Measurements from ENCODE around the gene PRSS1.

Gene PRSS1

DNA sequence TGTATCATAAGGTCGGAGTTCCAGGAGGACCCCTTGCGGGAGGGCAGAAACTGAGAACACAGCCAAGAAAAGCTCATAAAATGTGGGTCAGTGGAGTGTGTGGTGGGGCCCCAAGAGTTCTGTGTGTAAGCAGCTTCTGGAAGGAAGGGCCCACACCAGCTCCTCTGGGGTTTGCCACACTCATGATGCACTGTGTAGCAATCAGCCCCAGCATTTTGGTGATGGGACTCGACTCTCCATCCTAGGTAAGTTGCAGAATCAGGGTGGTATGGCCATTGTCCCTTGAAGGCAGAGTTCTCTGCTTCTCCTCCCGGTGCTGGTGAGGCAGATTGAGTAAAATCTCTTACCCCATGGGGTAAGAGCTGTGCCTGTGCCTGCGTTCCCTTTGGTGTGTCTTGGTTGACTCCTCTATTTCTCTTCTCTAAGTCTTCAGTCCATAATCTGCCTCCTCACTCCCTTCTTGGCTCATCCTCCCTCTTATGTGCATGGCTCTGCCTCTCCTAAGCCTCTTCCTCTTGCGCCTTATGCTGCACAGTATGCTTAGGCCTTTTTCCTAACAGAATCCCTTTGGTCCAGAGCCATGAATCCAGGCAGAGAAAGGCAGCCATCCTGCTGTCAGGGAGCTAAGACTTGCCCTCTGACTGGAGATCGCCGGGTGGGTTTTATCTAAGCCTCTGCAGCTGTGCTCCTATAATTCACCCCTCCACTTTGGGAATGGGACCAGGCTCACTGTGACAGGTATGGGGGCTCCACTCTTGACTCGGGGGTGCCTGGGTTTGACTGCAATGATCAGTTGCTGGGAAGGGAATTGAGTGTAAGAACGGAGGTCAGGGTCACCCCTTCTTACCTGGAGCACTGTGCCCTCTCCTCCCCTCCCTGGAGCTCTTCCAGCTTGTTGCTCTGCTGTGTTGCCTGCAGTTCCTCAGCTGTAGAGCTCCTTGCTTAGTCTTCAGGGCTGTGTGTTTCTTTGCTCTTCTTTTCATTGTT is 39.3 kb downstream of the PRSS1 start:
- H3K4me3 ChIP-seq (ENCODE audit: severe bottlenecking): no peak overlapping the region
- TF ChIP-seq, protein P1, sequence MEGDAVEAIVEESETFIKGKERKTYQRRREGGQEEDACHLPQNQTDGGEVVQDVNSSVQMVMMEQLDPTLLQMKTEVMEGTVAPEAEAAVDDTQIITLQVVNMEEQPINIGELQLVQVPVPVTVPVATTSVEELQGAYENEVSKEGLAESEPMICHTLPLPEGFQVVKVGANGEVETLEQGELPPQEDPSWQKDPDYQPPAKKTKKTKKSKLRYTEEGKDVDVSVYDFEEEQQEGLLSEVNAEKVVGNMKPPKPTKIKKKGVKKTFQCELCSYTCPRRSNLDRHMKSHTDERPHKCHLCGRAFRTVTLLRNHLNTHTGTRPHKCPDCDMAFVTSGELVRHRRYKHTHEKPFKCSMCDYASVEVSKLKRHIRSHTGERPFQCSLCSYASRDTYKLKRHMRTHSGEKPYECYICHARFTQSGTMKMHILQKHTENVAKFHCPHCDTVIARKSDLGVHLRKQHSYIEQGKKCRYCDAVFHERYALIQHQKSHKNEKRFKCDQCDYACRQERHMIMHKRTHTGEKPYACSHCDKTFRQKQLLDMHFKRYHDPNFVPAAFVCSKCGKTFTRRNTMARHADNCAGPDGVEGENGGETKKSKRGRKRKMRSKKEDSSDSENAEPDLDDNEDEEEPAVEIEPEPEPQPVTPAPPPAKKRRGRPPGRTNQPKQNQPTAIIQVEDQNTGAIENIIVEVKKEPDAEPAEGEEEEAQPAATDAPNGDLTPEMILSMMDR (IDR thresholded peaks at IDR 0.05; ENCODE audit: poor library complexity, severe bottlenecking): no peak
- DNase-seq (ENCODE audit: low spot score) (no peak), ATAC-seq (ENCODE audit: low read depth) (no peak)
- H3K9me3 ChIP-seq (ENCODE audit: severe bottlenecking): no peaks in the 10 kb centered on the region
- H3K27ac ChIP-seq (ENCODE audit: poor library complexity, severe bottlenecking): no peak overlapping the region
- no peaks in the 10 kb centered on the region for H3K36me3 ChIP-seq (ENCODE audit: low read depth)
- H3K4me1 ChIP-seq (ENCODE audit: insufficient read depth, poor library complexity, severe bottlenecking): no peaks in the 10 kb centered on the region
- H3K27me3 ChIP-seq (ENCODE audit: insufficient read depth, poor library complexity, severe bottlenecking): no peaks in the 10 kb centered on the region

DNA sequence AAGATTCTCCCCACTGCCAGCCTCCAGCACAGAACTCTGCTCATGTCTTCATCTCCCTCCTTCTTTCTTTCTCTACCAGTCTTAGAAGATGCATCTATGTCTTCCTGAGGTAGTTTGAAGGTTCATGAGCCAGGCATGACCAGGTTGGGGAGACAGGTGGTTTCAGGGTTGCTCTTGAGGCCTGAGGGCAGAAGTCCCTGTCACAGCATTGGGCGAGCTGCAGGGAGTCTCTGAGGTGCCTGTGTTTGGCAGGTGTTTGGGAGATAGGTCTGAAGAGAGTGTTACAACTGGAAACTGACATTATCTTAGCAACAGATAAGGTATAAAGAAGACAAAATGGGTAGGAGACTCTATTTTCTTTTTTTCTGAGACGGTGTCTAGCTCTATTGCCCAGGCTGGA is 40.2 kb downstream of the PRSS1 start:
- no peaks in the 10 kb centered on the region for H3K27me3 ChIP-seq (ENCODE audit: insufficient read depth, poor library complexity, severe bottlenecking)
- H3K4me3 ChIP-seq (ENCODE audit: severe bottlenecking): no peak overlapping the region
- no peaks in the 10 kb centered on the region for H3K4me1 ChIP-seq (ENCODE audit: insufficient read depth, poor library complexity, severe bottlenecking)
- ATAC-seq (ENCODE audit: low read depth) (no peak), DNase-seq (ENCODE audit: low spot score) (no peak)
- no peak overlapping the region for H3K27ac ChIP-seq (ENCODE audit: poor library complexity, severe bottlenecking)
- no peaks in the 10 kb centered on the region for H3K9me3 ChIP-seq (ENCODE audit: severe bottlenecking)
- no peaks in the 10 kb centered on the region for H3K36me3 ChIP-seq (ENCODE audit: low read depth)
- TF ChIP-seq, protein P1 (IDR thresholded peaks at IDR 0.05; ENCODE audit: poor library complexity, severe bottlenecking): no peak

DNA sequence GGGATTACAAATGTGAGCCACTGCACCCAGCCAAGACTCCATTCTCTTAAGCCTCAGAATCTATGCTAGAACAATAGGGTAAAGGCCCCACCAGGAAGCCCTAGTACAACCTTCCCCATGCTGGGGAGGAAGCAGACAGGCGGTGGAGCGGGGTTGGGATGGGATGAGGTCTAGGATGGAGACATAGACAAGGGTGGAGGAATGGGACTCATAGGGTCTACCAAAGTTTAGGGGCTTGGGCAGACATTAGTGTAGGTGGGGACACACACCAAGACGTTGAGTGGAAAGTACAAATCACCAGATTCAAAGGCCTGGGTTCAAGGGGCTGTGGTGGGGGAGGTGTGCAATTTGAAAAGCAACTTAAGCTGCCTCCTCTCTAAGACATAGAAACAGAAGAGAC is 40.8 kb downstream of the PRSS1 start:
- no peaks in the 10 kb centered on the region for H3K36me3 ChIP-seq (ENCODE audit: low read depth)
- ATAC-seq (ENCODE audit: low read depth): no peak
- no peaks in the 10 kb centered on the region for H3K9me3 ChIP-seq (ENCODE audit: severe bottlenecking)
- no peak overlapping the region for H3K27ac ChIP-seq (ENCODE audit: poor library complexity, severe bottlenecking)
- H3K4me3 ChIP-seq (ENCODE audit: severe bottlenecking): no peak overlapping the region
- no peaks in the 10 kb centered on the region for H3K27me3 ChIP-seq (ENCODE audit: insufficient read depth, poor library complexity, severe bottlenecking)
- no peaks in the 10 kb centered on the region for H3K4me1 ChIP-seq (ENCODE audit: insufficient read depth, poor library complexity, severe bottlenecking)
- TF ChIP-seq, protein P1 (IDR thresholded peaks at IDR 0.05; ENCODE audit: poor library complexity, severe bottlenecking): no peak
- DNase-seq (ENCODE audit: low spot score): no peak

DNA sequence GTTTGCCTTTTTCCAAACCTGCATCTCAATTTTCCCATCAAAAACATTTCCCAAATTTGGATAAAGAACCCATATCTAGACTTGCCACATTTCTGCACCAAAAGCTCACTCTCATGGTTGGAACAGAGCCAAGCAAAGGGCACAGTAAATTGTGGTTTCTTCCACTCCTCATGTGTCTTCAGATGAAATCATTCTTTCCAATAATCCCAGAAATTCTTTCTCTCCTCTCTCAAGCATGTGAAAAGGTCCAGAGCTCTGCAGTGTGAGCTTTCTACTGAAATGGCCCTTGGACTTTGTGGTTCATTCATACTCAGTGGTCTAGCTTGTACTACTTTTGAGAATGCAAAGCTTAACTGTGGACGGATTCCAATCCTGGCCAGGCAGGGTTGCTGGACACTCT is 41.3 kb downstream of the PRSS1 start:
- peaks cover 1% of the 10 kb centered on the region for H3K4me1 ChIP-seq (ENCODE audit: insufficient read depth, poor library complexity, severe bottlenecking)
- no peaks in the 10 kb centered on the region for H3K27me3 ChIP-seq (ENCODE audit: insufficient read depth, poor library complexity, severe bottlenecking)
- TF ChIP-seq, protein P1 (IDR thresholded peaks at IDR 0.05; ENCODE audit: poor library complexity, severe bottlenecking): no peak
- H3K27ac ChIP-seq (ENCODE audit: poor library complexity, severe bottlenecking): no peak overlapping the region
- ATAC-seq (ENCODE audit: low read depth) (no peak), DNase-seq (ENCODE audit: low spot score) (no peak)
- H3K36me3 ChIP-seq (ENCODE audit: low read depth): no peaks in the 10 kb centered on the region
- no peaks in the 10 kb centered on the region for H3K9me3 ChIP-seq (ENCODE audit: severe bottlenecking)
- H3K4me3 ChIP-seq (ENCODE audit: severe bottlenecking): no peak overlapping the region

DNA sequence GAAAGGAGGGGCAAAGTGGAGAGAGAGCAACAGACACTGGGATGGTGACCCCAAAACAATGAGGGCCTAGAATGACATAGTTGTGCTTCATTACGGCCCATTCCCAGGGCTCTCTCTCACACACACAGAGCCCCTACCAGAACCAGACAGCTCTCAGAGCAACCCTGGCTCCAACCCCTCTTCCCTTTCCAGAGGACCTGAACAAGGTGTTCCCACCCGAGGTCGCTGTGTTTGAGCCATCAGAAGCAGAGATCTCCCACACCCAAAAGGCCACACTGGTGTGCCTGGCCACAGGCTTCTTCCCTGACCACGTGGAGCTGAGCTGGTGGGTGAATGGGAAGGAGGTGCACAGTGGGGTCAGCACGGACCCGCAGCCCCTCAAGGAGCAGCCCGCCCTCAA is 42.2 kb downstream of the PRSS1 start:
- Histone ChIP-seq H3K27me3 (ENCODE audit: insufficient read depth, poor library complexity, severe bottlenecking) (peaks cover 9% of the 10 kb centered on the region), H3K4me1 (ENCODE audit: insufficient read depth, poor library complexity, severe bottlenecking) (peaks cover 10% of the 10 kb centered on the region), H3K27ac (ENCODE audit: poor library complexity, severe bottlenecking) (no peak overlapping the region), H3K36me3 (ENCODE audit: low read depth) (no peaks in the 10 kb centered on the region), H3K9me3 (ENCODE audit: severe bottlenecking) (no peaks in the 10 kb centered on the region), H3K4me3 (ENCODE audit: severe bottlenecking) (no peak overlapping the region)
- TF ChIP-seq, protein P1 (IDR thresholded peaks at IDR 0.05; ENCODE audit: poor library complexity, severe bottlenecking): no peak
- no peak for ATAC-seq (ENCODE audit: low read depth)
- no peak for DNase-seq (ENCODE audit: low spot score)

All from RWPE2 (cell line).